ENCODE data around the gene VTI1B. TPM values are rescaled to one million over a fixed set of nuclear protein-coding genes. Genes with fewer than 3 reads are reported as not detected.

The VTI1B gene
- total and polyA plus RNA-seq, 10 of the 15 experiments (the other 5 are each of a cell fraction or from before 2014, with no cell fraction given) = 15.0 to 117 (median 50.5) TPM

DNA sequence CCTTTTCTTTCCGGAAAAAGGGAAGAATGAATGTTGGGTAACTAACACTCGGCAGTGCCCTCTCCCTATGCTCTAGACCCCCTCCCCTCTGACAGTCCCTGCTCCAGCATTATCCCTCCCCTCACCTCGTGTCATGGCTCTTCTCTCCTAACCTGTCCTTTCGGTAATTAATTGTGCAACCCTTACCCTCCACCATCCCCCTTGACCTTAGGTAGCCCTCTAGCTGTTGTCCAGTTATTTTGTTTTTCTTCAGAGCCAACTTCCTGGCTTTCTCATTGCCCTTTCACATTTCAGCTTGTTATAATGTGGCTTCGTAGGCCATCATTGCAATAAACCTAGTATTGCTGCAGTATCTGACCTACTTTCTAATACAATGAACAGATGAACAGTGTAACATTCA is 43.5 kb downstream of the VTI1B start (continued):
- TF ChIP-seq, protein P1, sequence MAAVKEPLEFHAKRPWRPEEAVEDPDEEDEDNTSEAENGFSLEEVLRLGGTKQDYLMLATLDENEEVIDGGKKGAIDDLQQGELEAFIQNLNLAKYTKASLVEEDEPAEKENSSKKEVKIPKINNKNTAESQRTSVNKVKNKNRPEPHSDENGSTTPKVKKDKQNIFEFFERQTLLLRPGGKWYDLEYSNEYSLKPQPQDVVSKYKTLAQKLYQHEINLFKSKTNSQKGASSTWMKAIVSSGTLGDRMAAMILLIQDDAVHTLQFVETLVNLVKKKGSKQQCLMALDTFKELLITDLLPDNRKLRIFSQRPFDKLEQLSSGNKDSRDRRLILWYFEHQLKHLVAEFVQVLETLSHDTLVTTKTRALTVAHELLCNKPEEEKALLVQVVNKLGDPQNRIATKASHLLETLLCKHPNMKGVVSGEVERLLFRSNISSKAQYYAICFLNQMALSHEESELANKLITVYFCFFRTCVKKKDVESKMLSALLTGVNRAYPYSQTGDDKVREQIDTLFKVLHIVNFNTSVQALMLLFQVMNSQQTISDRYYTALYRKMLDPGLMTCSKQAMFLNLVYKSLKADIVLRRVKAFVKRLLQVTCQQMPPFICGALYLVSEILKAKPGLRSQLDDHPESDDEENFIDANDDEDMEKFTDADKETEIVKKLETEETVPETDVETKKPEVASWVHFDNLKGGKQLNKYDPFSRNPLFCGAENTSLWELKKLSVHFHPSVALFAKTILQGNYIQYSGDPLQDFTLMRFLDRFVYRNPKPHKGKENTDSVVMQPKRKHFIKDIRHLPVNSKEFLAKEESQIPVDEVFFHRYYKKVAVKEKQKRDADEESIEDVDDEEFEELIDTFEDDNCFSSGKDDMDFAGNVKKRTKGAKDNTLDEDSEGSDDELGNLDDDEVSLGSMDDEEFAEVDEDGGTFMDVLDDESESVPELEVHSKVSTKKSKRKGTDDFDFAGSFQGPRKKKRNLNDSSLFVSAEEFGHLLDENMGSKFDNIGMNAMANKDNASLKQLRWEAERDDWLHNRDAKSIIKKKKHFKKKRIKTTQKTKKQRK (IDR thresholded peaks at IDR 0.05; ENCODE audit: low read depth, low read length) = no peak
- TF ChIP-seq JUND (IDR thresholded peaks at IDR 0.05; ENCODE audit: low read depth, low read length) (no peak), RB1 (IDR thresholded peaks at IDR 0.05; ENCODE audit: borderline replicate concordance) (no peak), CBX5 (IDR thresholded peaks at IDR 0.05; ENCODE audit: low read depth) (no peak)
- TF ChIP-seq, protein P2, sequence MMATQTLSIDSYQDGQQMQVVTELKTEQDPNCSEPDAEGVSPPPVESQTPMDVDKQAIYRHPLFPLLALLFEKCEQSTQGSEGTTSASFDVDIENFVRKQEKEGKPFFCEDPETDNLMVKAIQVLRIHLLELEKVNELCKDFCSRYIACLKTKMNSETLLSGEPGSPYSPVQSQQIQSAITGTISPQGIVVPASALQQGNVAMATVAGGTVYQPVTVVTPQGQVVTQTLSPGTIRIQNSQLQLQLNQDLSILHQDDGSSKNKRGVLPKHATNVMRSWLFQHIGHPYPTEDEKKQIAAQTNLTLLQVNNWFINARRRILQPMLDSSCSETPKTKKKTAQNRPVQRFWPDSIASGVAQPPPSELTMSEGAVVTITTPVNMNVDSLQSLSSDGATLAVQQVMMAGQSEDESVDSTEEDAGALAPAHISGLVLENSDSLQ (IDR thresholded peaks at IDR 0.05) = no peak
- TF ChIP-seq, protein P3, sequence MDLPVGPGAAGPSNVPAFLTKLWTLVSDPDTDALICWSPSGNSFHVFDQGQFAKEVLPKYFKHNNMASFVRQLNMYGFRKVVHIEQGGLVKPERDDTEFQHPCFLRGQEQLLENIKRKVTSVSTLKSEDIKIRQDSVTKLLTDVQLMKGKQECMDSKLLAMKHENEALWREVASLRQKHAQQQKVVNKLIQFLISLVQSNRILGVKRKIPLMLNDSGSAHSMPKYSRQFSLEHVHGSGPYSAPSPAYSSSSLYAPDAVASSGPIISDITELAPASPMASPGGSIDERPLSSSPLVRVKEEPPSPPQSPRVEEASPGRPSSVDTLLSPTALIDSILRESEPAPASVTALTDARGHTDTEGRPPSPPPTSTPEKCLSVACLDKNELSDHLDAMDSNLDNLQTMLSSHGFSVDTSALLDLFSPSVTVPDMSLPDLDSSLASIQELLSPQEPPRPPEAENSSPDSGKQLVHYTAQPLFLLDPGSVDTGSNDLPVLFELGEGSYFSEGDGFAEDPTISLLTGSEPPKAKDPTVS (IDR thresholded peaks at IDR 0.05; ENCODE audit: low read depth, low read length) = no peak

DNA sequence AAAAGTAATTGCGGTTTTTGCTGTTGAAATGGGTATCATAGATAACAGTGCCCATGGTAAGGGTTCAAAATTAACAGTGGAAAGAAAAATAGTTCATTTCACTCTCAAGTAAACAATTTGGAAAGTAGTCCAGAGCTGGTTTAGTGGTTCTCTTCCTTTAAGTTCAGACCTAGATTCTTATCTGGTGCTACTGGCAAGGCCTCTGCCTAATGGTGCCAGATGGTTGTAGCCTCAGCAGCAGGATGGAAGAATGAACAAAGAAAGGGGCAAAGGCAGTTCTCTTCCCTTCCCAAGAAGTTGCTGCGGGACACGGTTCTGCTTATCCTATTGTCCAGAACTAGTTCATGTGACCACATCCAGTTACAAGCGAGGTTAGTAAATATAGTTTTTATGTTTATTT is 44.2 kb downstream of the VTI1B start:
- in situ Hi-C loops (cut with MboI) = no loop called here
- Histone ChIP-seq H3K9ac (ENCODE audit: control insufficient read depth, insufficient read depth, low read length) (no peak overlapping the region), H3K27ac (ENCODE audit: control insufficient read depth, insufficient read depth) (no peak overlapping the region), H3K9me3 (replicated peaks; ENCODE audit: control insufficient read depth, insufficient read depth, low read length) (no peaks in the 10 kb centered on the region), H3K79me2 (ENCODE audit: control insufficient read depth, insufficient read depth, low read length) (no peaks in the 10 kb centered on the region), H3K4me2 (ENCODE audit: control insufficient read depth, insufficient read depth) (no peak overlapping the region), H2AFZ (ENCODE audit: control insufficient read depth, low read depth, low read length) (no peak overlapping the region), H3K27me3 (replicated peaks in 1 of 2; ENCODE audit: control insufficient read depth in 2 of 2, insufficient read depth in 2 of 2, low read length in 1 of 2) (no peaks in the 10 kb centered on the region), H3K4me1 (ENCODE audit: control insufficient read depth, insufficient read depth, low read length) (no peaks in the 10 kb centered on the region), H3K4me3 (no peak overlapping the region), H4K20me1 (ENCODE audit: control insufficient read depth, insufficient read depth) (no peaks in the 10 kb centered on the region), H3K36me3 (ENCODE audit: control insufficient read depth in 2 of 2, insufficient read depth in 2 of 2, low read length in 1 of 2) (no peaks in the 10 kb centered on the region)
- BruUV-seq (replicated peaks) = no TSS peak
- no peak for DNase-seq (ENCODE audit: low read depth, low spot score)
- intact Hi-C loops (cut with micrococcal nuclease; ENCODE audit: unreplicated experiment) = no loop called here
- FAIRE-seq = no peak
- ATAC-seq = no peak
- RAD21 ChIA-PET (ENCODE audit: unreplicated experiment) = no interaction called here
- 50% methylated on average over 4 of the region's 4 CpGs for WGBS (ENCODE audit: insufficient coverage, insufficient replicate concordance, low lambda C conversion rate, missing lambda C conversion rate)
- POLR2A ChIA-PET = no interaction called here
- CTCF ChIA-PET = interaction anchor here (0.8 to 3.1 kb wide), 2 partner anchors 11 to 74 kb away, joined by 3 to 14 read pairs; partner anchors contain the start of gene ARG2
- SMC1A ChIA-PET (ENCODE audit: uncharacterized antibody, unreplicated experiment) = interaction anchor here (0.7 to 1.5 kb wide), 3 partner anchors 73 to 74 kb away, joined by 3 to 4 read pairs (median 3); no protein-coding TSS in a partner anchor
- TF ChIP-seq GATAD2B (conservative IDR thresholded peaks at IDR 0.05; ENCODE audit: low read depth) (no peak), ZNF207 (IDR thresholded peaks at IDR 0.05; ENCODE audit: borderline replicate concordance) (no peak), EED (IDR thresholded peaks at IDR 0.05; ENCODE audit: low read depth) (no peak), SUPT20H (IDR thresholded peaks at IDR 0.05; ENCODE audit: borderline replicate concordance, control insufficient read depth, low read depth, low read length) (no peak), BRCA1 (IDR thresholded peaks at IDR 0.05; ENCODE audit: low read depth, low read length) (no peak), FOXK2 (IDR thresholded peaks at IDR 0.05) (no peak), PML (IDR thresholded peaks at IDR 0.05; ENCODE audit: low read length) (no peak), SREBF2 (IDR thresholded peaks at IDR 0.05; ENCODE audit: low read length) (no peak), RAD21 (IDR thresholded peaks at IDR 0.05; ENCODE audit: insufficient read depth, low read depth, low read length) (no peak), IKZF2 (IDR thresholded peaks at IDR 0.05) (no peak), ZNF274 (IDR thresholded peaks at IDR 0.05; ENCODE audit: insufficient read depth, insufficient read length) (no peak)
- TF ChIP-seq, protein P4, sequence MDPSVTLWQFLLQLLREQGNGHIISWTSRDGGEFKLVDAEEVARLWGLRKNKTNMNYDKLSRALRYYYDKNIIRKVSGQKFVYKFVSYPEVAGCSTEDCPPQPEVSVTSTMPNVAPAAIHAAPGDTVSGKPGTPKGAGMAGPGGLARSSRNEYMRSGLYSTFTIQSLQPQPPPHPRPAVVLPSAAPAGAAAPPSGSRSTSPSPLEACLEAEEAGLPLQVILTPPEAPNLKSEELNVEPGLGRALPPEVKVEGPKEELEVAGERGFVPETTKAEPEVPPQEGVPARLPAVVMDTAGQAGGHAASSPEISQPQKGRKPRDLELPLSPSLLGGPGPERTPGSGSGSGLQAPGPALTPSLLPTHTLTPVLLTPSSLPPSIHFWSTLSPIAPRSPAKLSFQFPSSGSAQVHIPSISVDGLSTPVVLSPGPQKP (IDR thresholded peaks at IDR 0.05; ENCODE audit: low read depth, low read length) = no peak

Measured in GM12878 (cell line).